PC-3 (cell line): ENCODE data around the gene THY1.

Experiments used
- CTCF ChIP-seq: fragments of 300-600 bp; sonication (generic); conservative IDR thresholded peaks from 2 replicates; pipeline ENCODE4 v1.5.1; 2017; ENCODE audit warnings: antibody characterized with exemption, low read depth, mild to moderate bottlenecking, low read length
- EZH2 ChIP-seq: fragments of 300-600 bp; sonication (generic); IDR thresholded peaks from one replicate; pipeline ENCODE4 v1.6.1; 2017; ENCODE audit warnings: antibody characterized with exemption, mild to moderate bottlenecking, low read length; ENCODE audit not compliant: unreplicated experiment
- EZH2phosphoT487 ChIP-seq: fragments of 300-600 bp; sonication (generic); IDR thresholded peaks from 2 replicates; pipeline ENCODE4 v1.6.1; 2018; ENCODE audit warnings: mild to moderate bottlenecking, antibody characterized with exemption, low read length, borderline replicate concordance

- TF ChIP-seq CTCF: no peak
- no peak for TF ChIP-seq EZH2
- no peak for TF ChIP-seq EZH2phosphoT487
Observed at GRCh38 chr11:119382101-119382500, 40.9 kb downstream of the THY1 start.
